Panc1 (cell line): ENCODE results near the gene ATG2B. TPM values are rescaled to one million over a fixed set of nuclear protein-coding genes. Genes with fewer than 3 reads are reported as not detected.

Source experiments
- ATAC-seq: fragments of 200-7000 bp; cut with Tn5 transposase; 2 replicates; pipeline ENCODE4 v1.9.1; 2020; ENCODE audit warnings: mild to moderate bottlenecking, moderate library complexity
- BruUV-seq: library from RNA; stranded (reverse); fragments of 400-500 nt; replicated peaks from 2 replicates; lab custom pipeline; 2021; lab: Mats Ljungman, UMichigan
- CTCF ChIA-PET: fragments of 300-600 bp; sonication (Branson Sonifier 250); formaldehyde crosslinking; loops from one replicate; lab custom pipeline; 2022; ENCODE audit warnings: antibody characterized with exemption; lab: Charles Lee
- POLR2A ChIA-PET: fragments of 300-600 bp; sonication (Branson Sonifier 250); formaldehyde crosslinking; loops from one replicate; lab custom pipeline; 2022; ENCODE audit warnings: antibody characterized with exemption; lab: Charles Lee
- DNase-seq: peaks from one replicate; pipeline ENCODE4 v3.0.0-alpha.2; 2010; ENCODE audit warnings: low read depth, low spot score
- H3K27ac ChIP-seq: 2 replicates; pipeline ENCODE4 v1.5.1; 2011; ENCODE audit warnings: mild to moderate bottlenecking, low read length, inconsistent platforms
- H3K27me3 ChIP-seq: fragments of 200-500 bp; sonication (Bioruptor generic); 2 replicates; pipeline ENCODE4 v1.6.0; 2014; ENCODE audit warnings: low read length, inconsistent platforms; ENCODE audit not compliant: control insufficient read depth, insufficient read depth
- H3K36me3 ChIP-seq: fragments of 200-500 bp; sonication (Bioruptor generic); 2 replicates; pipeline ENCODE4 v1.5.1; 2014; ENCODE audit warnings: inconsistent platforms, mild to moderate bottlenecking, low read length, moderate library complexity; ENCODE audit not compliant: control insufficient read depth, insufficient read depth
- H3K4me1 ChIP-seq: 2 replicates; pipeline ENCODE4 v1.5.1; 2011; ENCODE audit warnings: inconsistent platforms, mild to moderate bottlenecking, low read length, moderate library complexity; ENCODE audit not compliant: control insufficient read depth, insufficient read depth
- H3K4me3 ChIP-seq, 2 experiments: 2 replicates each; pipeline ENCODE4 v1.5.1; 2011 to 2012; ENCODE audit warnings: low read depth in 2 of 2, low read length in 2 of 2, mild to moderate bottlenecking in 2 of 2, inconsistent platforms in 1 of 2, moderate library complexity in 1 of 2
- H3K9me3 ChIP-seq: fragments of 200-500 bp; sonication (Bioruptor generic); 2 replicates; pipeline ENCODE4 v1.5.1; 2014; ENCODE audit warnings: low read depth, mild to moderate bottlenecking, inconsistent platforms, low read length, moderate library complexity; ENCODE audit not compliant: control insufficient read depth, insufficient read depth
- POLR2AphosphoS5 ChIP-seq: IDR thresholded peaks from 2 replicates; pipeline ENCODE4 v1.6.1; 2012; ENCODE audit warnings: mild to moderate bottlenecking, low read depth, low read length, moderate library complexity
- SIN3A ChIP-seq: IDR thresholded peaks from 2 replicates; pipeline ENCODE4 v1.6.1; 2012; ENCODE audit warnings: low read depth, mild to moderate bottlenecking, low read length, moderate library complexity, borderline replicate concordance; ENCODE audit not compliant: insufficient read depth
- TCF7L2 ChIP-seq: IDR thresholded peaks from 2 replicates; pipeline ENCODE4 v1.6.1; 2011; ENCODE audit warnings: mild to moderate bottlenecking, low read depth, low read length, inconsistent platforms
- in situ Hi-C: cut with HindIII; loops from 2 replicates; pipeline ENCODE4 v1.10.0; 2016; ENCODE audit warnings: low sequenced_read_pairs, low pct_unique_long_range_greater_than_20kb
- intact Hi-C: fragments of 100-400 bp; cut with micrococcal nuclease; formaldehyde crosslinking; loops from one replicate; pipeline ENCODE4 v1.10.0; 2022; ENCODE audit not compliant: unreplicated experiment
- total RNA-seq: library from RNA; stranded (reverse); gene quantifications from one replicate; pipeline ENCODE4 v1.2.1, GENCODE V29; 2021; ENCODE audit not compliant: unreplicated experiment
- TF ChIP-seq, protein P1 (sequence below): fragments of 450-650 bp; IDR thresholded peaks from 2 replicates; pipeline ENCODE4 v1.5.1; 2017; ENCODE audit warnings: mild to moderate bottlenecking
- TF ChIP-seq, protein P2 (sequence below), 2 experiments: IDR thresholded peaks; 2 replicates each; pipeline ENCODE4 v1.6.1; 2011 to 2012; ENCODE audit warnings: low read depth in 2 of 2, control low read depth in 1 of 2, low read length in 1 of 2, mild to moderate bottlenecking in 1 of 2, moderate library complexity in 1 of 2; ENCODE audit not compliant: insufficient read depth in 1 of 2

Gene ATG2B
- total RNA-seq, 1 experiment from 2014 or later = 2.6 TPM

DNA sequence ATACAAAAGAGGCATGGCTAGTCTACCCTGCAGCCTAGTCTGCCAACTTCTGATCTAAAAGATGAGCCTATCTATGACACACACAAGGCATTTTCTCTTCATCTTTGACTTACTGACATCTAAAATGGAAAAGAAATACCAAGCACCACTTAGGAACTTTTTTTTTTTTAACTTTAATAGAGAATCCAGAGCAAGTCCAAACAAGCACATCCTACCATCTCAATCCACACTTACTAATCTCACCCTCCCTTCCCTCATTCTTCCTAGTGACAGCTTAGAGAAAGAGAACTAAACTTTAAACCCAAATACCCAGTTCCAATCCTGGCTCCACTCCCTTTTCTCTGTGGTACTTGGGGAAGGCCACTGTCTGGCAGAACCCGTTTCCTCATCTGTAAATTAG lies 75.3 kb downstream of the ATG2B start:
- Histone ChIP-seq H3K27ac (no peak overlapping the region), H3K4me1 (no peaks in the 10 kb centered on the region), H3K27me3 (no peaks in the 10 kb centered on the region), H3K4me3 (no peak overlapping the region), H3K36me3 (peaks cover 3% of the 10 kb centered on the region), H3K9me3 (no peaks in the 10 kb centered on the region)
- CTCF ChIA-PET = no interaction called here
- POLR2A ChIA-PET = interaction anchor here (0.7 kb wide), 1 partner anchor 249 kb away, joined by 9 read pairs; no protein-coding TSS in a partner anchor
- no peak for ATAC-seq
- no peak for DNase-seq
- in situ Hi-C loops = no loop called here
- intact Hi-C loops = no loop called here
- BruUV-seq = no TSS peak
- TF ChIP-seq, protein P1, sequence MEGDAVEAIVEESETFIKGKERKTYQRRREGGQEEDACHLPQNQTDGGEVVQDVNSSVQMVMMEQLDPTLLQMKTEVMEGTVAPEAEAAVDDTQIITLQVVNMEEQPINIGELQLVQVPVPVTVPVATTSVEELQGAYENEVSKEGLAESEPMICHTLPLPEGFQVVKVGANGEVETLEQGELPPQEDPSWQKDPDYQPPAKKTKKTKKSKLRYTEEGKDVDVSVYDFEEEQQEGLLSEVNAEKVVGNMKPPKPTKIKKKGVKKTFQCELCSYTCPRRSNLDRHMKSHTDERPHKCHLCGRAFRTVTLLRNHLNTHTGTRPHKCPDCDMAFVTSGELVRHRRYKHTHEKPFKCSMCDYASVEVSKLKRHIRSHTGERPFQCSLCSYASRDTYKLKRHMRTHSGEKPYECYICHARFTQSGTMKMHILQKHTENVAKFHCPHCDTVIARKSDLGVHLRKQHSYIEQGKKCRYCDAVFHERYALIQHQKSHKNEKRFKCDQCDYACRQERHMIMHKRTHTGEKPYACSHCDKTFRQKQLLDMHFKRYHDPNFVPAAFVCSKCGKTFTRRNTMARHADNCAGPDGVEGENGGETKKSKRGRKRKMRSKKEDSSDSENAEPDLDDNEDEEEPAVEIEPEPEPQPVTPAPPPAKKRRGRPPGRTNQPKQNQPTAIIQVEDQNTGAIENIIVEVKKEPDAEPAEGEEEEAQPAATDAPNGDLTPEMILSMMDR = no peak

DNA sequence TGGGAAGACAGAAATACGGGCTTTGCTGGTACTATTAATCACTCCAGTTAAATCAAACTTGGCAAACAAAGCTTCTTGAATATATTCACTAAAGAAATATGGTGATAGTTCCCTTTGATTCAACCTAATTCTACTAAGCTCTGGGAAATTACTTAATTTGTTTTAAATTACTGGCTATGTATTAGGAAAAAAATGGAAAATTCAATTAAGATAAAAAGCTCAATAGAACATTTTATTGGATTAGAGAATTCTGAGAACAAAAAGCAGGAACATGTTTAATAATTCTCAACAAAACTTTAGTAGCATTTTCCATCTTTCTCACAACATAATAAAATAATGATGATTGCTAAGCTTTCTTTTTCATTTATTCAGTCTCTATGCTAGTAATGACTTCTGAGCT lies 76.9 kb downstream of the ATG2B start:
- TF ChIP-seq POLR2AphosphoS5 (no peak), TCF7L2 (no peak), SIN3A (no peak)
- TF ChIP-seq, protein P1 = no peak
- TF ChIP-seq, protein P2, sequence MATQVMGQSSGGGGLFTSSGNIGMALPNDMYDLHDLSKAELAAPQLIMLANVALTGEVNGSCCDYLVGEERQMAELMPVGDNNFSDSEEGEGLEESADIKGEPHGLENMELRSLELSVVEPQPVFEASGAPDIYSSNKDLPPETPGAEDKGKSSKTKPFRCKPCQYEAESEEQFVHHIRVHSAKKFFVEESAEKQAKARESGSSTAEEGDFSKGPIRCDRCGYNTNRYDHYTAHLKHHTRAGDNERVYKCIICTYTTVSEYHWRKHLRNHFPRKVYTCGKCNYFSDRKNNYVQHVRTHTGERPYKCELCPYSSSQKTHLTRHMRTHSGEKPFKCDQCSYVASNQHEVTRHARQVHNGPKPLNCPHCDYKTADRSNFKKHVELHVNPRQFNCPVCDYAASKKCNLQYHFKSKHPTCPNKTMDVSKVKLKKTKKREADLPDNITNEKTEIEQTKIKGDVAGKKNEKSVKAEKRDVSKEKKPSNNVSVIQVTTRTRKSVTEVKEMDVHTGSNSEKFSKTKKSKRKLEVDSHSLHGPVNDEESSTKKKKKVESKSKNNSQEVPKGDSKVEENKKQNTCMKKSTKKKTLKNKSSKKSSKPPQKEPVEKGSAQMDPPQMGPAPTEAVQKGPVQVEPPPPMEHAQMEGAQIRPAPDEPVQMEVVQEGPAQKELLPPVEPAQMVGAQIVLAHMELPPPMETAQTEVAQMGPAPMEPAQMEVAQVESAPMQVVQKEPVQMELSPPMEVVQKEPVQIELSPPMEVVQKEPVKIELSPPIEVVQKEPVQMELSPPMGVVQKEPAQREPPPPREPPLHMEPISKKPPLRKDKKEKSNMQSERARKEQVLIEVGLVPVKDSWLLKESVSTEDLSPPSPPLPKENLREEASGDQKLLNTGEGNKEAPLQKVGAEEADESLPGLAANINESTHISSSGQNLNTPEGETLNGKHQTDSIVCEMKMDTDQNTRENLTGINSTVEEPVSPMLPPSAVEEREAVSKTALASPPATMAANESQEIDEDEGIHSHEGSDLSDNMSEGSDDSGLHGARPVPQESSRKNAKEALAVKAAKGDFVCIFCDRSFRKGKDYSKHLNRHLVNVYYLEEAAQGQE (IDR thresholded peaks at IDR 0.05; ENCODE audit: insufficient read depth in 1 of 2, low read depth in 2 of 2, low read length in 1 of 2) = no peak
- POLR2A ChIA-PET = no interaction called here
- intact Hi-C loops = no loop called here
- no peaks in the 10 kb centered on the region for H3K9me3 ChIP-seq
- H3K36me3 ChIP-seq = no peaks in the 10 kb centered on the region; the same call in none of the 2 replicates
- no peak for DNase-seq
- no peaks in the 10 kb centered on the region for H3K27me3 ChIP-seq
- no peak overlapping the region for H3K4me3 ChIP-seq
- H3K27ac ChIP-seq = no peak overlapping the region
- BruUV-seq = no TSS peak
- CTCF ChIA-PET = no interaction called here
- H3K4me1 ChIP-seq = no peaks in the 10 kb centered on the region
- no peak for ATAC-seq
- in situ Hi-C loops = no loop called here
